Colonic mucosa (tissue), 4 donors: ENCODE measurements around the gene PIAS4. TPM values are rescaled to one million over a fixed set of nuclear protein-coding genes. Genes with fewer than 3 reads are reported as not detected.

Experiments used
- DNase-seq: peaks from one replicate; pipeline ENCODE4 v3.0.0-alpha.2; 2020
- H3K27ac ChIP-seq: fragments of 200-600 bp; one replicate; pipeline ENCODE4 v1.8.0; 2021
- H3K27me3 ChIP-seq: fragments of 200-600 bp; one replicate; pipeline ENCODE4 v1.8.0; 2021
- H3K36me3 ChIP-seq: fragments of 200-600 bp; one replicate; pipeline ENCODE4 v1.8.0; 2021
- H3K4me1 ChIP-seq: fragments of 200-600 bp; one replicate; pipeline ENCODE4 v1.8.0; 2021; ENCODE audit warnings: mild to moderate bottlenecking
- H3K4me3 ChIP-seq: fragments of 200-600 bp; one replicate; pipeline ENCODE4 v1.8.0; 2021
- H3K9ac ChIP-seq, 2 donors: one replicate each; pipeline ENCODE4 v1.7.0; 2013; ENCODE audit warnings: control low read depth in 2 of 2, low read depth in 2 of 2, low read length in 2 of 2
- H3K9me3 ChIP-seq: fragments of 200-600 bp; one replicate; pipeline ENCODE4 v1.8.0; 2021
- intact Hi-C: fragments of 100-400 bp; cut with DNase I; formaldehyde crosslinking; loops from one replicate; pipeline ENCODE4 v1.14.1; 2022
- total RNA-seq, 2 donors: library from RNA; stranded (reverse); fragmentation: NEBNext Ultra II Directional in 1 of 2; extraction: Animal tissue kit (Norgen Biotek cat#: 25700) in 1 of 2; gene quantifications; one replicate each; pipeline ENCODE4 v1.2.1, GENCODE V29; 2021
- TF ChIP-seq, protein P1 (sequence below): fragments of 200-600 bp; IDR thresholded peaks from one replicate; pipeline ENCODE4 v1.8.0; 2022; ENCODE audit warnings: antibody characterized with exemption, mild to moderate bottlenecking
- donor health status: healthy.
- donor health status: DM: no; HTN: no; CAD: no.
- donor health status: DM: no; HTN: no; CAD: no.

The PIAS4 gene
- total RNA-seq, 2 donors from 2014 or later, result 29.9 to 31.5 TPM

DNA sequence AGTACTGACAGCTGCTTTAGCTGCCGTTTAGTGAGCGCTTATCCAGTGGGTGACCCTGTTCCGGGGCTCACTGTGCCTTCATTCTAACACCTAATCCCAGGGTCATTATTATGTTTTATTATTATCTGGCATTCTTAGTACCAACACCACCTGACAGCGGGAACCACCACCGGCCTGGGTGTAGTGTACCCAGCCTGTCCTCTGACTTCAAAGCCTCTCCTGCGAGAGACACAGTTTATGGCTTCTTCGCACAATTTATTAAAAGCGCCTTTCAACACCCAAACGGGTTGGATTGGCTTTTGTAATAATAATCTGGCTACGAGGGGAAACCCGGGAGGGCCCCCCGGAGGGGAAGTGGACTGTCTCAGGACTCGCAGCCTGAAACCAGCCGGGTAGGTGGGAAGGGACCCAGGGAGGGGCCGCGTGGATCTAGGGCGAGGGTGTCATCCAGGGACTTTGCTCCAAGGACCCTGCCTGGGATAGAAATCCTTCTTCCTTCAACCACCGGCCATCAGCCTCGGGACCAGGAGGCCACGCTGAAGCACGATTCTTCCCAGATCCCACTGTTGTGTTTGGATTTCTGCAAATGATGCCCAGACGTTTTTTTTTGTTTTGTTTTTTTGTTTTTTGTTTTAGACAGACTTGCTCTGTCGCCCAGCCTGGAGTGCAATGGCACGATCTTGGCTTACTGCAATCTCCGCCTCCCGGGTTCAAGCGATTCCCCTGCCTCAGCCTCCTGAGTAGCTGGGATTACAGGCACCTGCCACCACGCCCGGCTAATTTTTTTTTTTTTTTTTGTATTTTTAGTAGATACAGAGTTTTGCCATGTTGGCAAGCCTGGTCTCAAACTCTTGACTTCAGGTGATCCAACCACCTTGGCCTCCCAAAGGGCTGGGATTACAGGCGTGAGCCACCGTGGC lies 60.8 kb downstream of the PIAS4 start:
- intact Hi-C loops, result no loop called here
- Histone ChIP-seq H3K27me3 (no peaks in the 10 kb centered on the region), H3K36me3 (no peaks in the 10 kb centered on the region), H3K4me1 (peaks cover 2% of the 10 kb centered on the region), H3K4me3 (peak overlapping the region; percentile 81), H3K9me3 (no peaks in the 10 kb centered on the region), H3K27ac (peak overlapping the region; percentile 96), H3K9ac (peak overlapping the region; percentile 88 to 93)
- DNase-seq, result peak; percentile 81
- TF ChIP-seq, protein P1, sequence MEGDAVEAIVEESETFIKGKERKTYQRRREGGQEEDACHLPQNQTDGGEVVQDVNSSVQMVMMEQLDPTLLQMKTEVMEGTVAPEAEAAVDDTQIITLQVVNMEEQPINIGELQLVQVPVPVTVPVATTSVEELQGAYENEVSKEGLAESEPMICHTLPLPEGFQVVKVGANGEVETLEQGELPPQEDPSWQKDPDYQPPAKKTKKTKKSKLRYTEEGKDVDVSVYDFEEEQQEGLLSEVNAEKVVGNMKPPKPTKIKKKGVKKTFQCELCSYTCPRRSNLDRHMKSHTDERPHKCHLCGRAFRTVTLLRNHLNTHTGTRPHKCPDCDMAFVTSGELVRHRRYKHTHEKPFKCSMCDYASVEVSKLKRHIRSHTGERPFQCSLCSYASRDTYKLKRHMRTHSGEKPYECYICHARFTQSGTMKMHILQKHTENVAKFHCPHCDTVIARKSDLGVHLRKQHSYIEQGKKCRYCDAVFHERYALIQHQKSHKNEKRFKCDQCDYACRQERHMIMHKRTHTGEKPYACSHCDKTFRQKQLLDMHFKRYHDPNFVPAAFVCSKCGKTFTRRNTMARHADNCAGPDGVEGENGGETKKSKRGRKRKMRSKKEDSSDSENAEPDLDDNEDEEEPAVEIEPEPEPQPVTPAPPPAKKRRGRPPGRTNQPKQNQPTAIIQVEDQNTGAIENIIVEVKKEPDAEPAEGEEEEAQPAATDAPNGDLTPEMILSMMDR, result no peak

DNA sequence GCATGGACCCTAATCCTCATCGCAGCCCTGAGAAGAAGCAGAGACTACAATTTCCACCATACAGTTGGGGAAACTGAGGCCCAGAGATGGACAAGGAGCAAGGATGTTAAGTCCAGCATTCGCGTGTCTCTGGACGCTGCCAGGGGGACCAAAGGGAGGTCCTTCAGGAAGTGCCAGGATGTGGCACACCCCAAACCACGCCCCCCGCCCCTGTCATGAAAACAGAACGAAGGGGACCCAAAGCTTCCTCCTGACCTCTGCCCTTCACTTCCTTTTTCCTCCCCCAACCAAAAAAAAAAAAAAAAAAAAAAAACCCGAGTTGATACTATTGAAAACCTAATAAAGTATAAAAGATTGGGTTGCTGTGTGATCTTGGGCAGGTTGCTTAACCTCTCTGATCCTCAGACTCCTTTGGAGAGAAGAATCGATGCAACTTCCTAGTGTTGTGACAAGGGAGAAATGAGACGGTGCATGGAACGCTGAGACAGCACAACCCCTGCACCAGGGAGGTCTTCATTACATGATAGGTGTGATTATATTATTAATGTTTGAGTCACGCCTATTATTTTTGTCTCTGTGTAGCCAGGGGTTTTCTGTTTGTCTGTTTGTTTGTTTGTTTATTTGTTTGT lies 61.9 kb downstream of the PIAS4 start:
- Histone ChIP-seq H3K27ac (no peak overlapping the region), H3K36me3 (no peaks in the 10 kb centered on the region), H3K4me1 (no peaks in the 10 kb centered on the region), H3K9ac (no peak overlapping the region), H3K27me3 (no peaks in the 10 kb centered on the region), H3K9me3 (no peaks in the 10 kb centered on the region), H3K4me3 (no peak overlapping the region)
- intact Hi-C loops, result no loop called here
- TF ChIP-seq, protein P1, result no peak
- DNase-seq, result peak; percentile 54

DNA sequence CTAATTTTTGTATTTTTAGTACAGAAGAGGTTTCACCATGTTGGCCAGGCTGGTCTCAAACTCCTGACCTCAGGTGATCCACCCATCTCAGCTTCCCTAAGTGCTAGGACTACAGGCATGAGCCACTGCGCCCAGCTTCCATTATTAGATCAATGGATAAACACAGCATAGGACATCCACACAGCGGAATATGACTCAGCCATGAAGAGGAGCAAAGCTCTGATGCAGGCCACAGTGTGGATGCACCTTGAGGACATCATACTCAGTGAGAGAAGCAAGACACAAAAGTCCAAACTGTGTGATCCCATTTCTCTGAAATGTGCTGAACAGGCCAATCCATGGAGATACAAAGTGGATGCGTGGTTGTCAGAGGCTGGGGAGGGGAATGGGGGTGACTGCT lies 64.1 kb downstream of the PIAS4 start:
- intact Hi-C loops, result no loop called here
- Histone ChIP-seq H3K27me3 (no peaks in the 10 kb centered on the region), H3K9ac (no peak overlapping the region), H3K4me1 (no peaks in the 10 kb centered on the region), H3K9me3 (no peaks in the 10 kb centered on the region), H3K27ac (no peak overlapping the region), H3K4me3 (no peak overlapping the region), H3K36me3 (no peaks in the 10 kb centered on the region)
- no peak for DNase-seq
- TF ChIP-seq, protein P1, result no peak

DNA sequence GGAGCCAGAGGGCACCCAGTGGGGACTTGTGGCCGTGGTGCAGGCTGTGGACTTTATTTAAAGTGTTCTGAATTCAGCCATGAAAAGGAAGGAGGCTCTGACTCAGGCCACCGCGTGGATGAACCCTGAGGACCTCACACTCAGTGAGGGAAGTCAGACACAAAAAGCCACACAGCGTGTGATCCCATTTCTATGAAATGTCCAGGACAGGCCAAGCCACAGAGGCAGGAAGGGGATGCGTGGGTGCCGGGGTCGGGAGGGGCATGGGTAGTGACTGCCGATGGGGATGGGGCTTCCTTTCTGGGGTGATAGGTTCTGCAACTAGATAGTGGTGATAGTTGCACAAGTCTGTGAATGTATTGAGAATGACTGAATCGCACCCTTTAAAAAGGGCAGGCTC lies 67.8 kb downstream of the PIAS4 start:
- TF ChIP-seq, protein P1, result no peak
- no peaks in the 10 kb centered on the region for H3K9me3 ChIP-seq
- H3K27ac ChIP-seq, result no peak overlapping the region
- H3K9ac ChIP-seq, result no peak overlapping the region
- no peaks in the 10 kb centered on the region for H3K27me3 ChIP-seq
- H3K4me3 ChIP-seq, result no peak overlapping the region
- DNase-seq, result no peak
- H3K4me1 ChIP-seq, result peaks cover 11% of the 10 kb centered on the region
- H3K36me3 ChIP-seq, result no peaks in the 10 kb centered on the region
- intact Hi-C loops, result no loop called here

DNA sequence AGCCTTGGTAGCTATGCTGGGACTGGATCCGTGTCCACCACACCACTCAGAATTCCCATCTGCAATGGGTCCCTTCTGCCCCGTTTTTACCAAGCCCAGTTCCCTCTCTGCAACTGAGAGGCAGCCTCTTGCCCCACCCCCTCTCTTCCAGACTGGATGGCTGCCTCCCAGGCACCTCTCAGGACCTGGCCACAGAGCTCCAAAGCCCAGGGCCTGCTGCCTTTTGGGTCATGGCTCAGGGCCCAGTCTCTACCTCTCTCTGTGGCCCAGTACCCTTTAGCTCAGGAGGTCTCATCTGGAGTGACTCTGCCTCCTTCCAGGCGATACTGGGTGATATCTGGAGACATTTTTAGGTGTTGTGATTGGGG lies 69.5 kb downstream of the PIAS4 start:
- no peak for DNase-seq
- H3K4me3 ChIP-seq, result no peak overlapping the region
- H3K27me3 ChIP-seq, result no peaks in the 10 kb centered on the region
- no peaks in the 10 kb centered on the region for H3K9me3 ChIP-seq
- H3K4me1 ChIP-seq, result peaks cover 11% of the 10 kb centered on the region
- H3K9ac ChIP-seq, result peak overlapping the region; percentile 73 to 79
- no peak overlapping the region for H3K27ac ChIP-seq
- no peaks in the 10 kb centered on the region for H3K36me3 ChIP-seq
- intact Hi-C loops, result no loop called here
- TF ChIP-seq, protein P1, result no peak
